Subcutaneous adipose tissue (tissue), 4 donors: ENCODE results near the gene DRG2. TPM values are rescaled to one million over a fixed set of nuclear protein-coding genes. Genes with fewer than 3 reads are reported as not detected.

ENCODE experiments used
- total RNA-seq, 4 donors: library from RNA; depleted of rRNA; stranded (reverse); fragments of >200 nt; gene quantifications; one replicate each; pipeline ENCODE4 v1.1.0, GENCODE V29; 2016
- TF ChIP-seq, protein P1 (sequence below): fragments of 450-650 bp; IDR thresholded peaks from one replicate; pipeline ENCODE4 v1.5.1; 2016; ENCODE audit warnings: low read depth, mild to moderate bottlenecking, control low read depth, antibody characterized with exemption, moderate library complexity

Gene DRG2, protein sequence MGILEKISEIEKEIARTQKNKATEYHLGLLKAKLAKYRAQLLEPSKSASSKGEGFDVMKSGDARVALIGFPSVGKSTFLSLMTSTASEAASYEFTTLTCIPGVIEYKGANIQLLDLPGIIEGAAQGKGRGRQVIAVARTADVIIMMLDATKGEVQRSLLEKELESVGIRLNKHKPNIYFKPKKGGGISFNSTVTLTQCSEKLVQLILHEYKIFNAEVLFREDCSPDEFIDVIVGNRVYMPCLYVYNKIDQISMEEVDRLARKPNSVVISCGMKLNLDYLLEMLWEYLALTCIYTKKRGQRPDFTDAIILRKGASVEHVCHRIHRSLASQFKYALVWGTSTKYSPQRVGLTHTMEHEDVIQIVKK
- total RNA-seq = 10 to 100 TPM; 27.4 to 46.3 (median 35.7) TPM

DNA sequence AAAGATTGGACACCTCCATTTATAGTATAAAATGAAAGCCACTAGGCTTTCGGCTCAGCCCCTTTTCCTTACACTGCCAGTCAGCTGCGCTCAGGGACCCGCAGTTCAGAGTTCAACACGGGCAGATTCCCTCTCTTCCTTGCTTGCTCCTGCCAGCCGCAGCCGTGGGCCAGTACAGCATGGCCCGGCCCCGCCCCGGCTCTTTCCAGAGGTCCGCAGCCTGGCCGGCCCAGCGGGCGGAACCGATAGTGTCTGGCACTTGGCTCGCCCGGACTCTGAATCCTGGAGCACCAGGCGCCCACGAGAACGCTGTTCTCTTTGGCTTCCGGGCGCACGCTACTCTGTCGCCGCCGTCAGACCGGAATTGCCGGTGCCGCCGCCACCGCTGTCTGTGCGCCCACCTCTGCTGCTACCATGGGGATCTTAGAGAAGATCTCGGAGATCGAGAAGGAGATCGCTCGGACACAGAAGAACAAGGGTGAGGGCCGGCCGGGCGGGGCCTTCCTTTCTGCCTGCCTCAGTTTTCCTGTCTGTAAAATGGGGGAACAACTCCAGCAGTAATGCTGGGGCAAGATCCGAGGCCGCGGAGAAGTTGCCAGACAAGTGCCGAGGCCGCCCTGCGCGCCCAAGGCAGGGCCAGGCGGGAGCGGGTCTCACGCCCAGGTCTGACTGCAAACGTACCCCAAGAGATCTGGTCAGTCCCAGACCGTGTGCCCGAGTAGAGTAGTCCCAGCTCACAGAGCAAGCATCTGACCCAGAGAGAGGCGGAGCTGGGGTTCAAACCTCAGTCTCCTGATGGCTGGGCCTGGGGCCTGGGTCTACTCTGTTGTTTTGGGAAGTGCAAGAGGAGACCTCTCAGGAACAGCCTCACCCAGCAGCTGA is at the start of gene DRG2:
Gene DRG2 (plus strand): TSS at position 339 of the 882 bp plus-strand sequence. CDS start 76 bp downstream, at position 415.
- TF ChIP-seq, protein P1, sequence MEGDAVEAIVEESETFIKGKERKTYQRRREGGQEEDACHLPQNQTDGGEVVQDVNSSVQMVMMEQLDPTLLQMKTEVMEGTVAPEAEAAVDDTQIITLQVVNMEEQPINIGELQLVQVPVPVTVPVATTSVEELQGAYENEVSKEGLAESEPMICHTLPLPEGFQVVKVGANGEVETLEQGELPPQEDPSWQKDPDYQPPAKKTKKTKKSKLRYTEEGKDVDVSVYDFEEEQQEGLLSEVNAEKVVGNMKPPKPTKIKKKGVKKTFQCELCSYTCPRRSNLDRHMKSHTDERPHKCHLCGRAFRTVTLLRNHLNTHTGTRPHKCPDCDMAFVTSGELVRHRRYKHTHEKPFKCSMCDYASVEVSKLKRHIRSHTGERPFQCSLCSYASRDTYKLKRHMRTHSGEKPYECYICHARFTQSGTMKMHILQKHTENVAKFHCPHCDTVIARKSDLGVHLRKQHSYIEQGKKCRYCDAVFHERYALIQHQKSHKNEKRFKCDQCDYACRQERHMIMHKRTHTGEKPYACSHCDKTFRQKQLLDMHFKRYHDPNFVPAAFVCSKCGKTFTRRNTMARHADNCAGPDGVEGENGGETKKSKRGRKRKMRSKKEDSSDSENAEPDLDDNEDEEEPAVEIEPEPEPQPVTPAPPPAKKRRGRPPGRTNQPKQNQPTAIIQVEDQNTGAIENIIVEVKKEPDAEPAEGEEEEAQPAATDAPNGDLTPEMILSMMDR = no peak

DNA sequence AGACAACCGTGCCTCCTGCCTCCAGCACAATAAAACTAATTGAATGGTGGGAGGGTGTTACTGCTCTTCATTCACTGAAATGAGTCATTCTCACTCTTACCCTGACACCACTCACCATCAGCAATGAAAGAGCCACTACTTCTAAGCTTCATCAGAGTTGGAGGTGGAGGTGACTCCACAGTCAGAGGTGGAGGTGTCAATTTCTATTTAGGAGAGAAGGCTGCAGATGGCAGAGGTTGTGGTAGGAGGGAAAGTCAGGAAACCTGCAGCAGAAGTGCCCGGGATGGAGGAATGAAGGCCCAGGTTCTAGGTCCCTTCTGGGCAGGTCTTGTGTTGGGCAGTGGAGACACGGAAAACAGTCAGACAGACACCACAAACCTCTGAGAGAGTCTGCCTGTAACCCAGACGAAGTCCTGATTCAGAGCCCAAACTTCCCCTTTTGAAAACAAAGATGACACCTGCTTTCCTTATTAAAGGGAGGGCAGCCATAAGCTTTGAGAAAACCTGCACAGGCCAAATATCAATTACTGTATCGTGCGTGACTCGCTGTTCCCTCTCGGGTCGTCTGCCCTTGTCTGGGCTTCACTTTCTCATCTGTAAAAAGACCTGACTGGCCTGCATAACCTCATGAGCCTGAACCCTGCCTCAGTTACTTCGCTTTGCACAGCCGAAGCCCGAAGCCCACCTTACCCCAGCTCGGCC is 49.4 kb upstream of the DRG2 start:
- TF ChIP-seq, protein P1 = no peak

DNA sequence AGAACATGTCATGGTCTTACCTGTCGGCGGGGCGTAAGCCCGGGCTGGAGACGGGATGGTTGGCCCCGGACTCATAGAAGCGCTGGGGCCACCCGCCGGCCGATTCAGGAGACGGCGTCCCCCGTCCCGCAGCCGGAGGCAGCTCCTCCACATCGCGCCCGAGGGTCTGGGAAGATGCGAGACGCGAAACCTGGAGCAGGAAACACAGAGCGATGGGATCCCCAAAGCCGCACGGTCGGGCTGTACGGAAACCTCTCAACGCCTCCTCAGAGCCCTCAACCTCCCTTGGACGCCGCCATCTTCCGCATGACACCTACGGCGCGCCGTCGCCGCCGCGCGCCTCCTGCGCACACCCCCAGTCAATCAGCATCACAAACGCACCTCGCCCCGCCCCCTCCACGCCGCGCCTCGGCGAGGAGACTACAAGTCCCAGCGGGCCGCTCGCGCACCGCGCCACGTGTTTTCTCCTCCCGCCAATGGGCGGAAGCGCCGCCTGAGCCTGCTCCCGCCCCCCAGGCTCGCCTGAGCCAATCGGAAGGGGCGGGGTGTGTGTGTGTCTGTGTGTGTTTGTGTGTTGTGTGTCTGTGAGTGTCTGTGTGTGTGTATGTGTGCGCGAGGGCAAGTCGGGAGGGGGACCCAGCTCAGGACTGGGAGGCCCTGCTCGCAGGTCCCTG is 48.8 kb upstream of the DRG2 start, which contains the start of the genes ATPAF2 and GID4:
Gene ATPAF2 (minus strand): TSS at position 308 of the 674 bp plus-strand sequence. CDS start 155 bp downstream, at position 153.
Gene GID4 (plus strand): TSS at position 548 of the 674 bp plus-strand sequence. CDS start 57 bp downstream, at position 605.
- TF ChIP-seq, protein P1 = no peak

DNA sequence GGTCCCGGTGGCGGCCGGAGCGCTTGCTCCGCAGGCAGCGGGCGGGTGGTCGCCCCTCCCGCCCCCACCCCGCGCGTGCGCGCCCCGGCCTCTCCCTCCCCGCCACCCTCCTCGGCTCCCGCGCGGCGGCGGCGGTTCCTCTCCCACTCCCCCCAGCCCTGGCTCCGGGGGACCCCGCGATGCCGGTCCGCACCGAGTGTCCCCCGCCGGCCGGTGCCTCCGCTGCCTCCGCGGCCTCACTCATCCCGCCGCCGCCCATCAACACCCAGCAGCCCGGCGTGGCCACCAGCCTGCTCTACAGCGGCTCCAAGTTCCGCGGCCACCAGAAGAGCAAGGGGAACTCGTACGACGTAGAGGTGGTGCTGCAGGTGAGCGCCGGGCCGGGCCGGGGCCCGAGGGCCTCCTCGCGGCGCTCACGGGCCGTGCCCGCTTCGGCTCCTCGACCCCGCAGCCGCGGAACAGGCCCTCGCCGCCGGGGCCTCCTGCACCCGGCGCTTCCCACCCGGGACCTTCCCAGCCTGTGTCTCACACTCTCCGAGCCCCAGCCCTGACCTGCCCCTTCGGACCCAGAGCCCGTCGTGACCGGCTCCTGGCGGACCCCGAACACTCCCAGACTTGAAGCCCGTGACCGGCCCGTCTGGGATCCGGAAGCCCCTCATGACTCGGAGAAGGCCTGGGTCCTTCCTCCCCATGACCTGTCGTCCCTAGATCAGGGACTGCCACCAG is 48.0 kb upstream of the DRG2 start:
- TF ChIP-seq, protein P1 = no peak

DNA sequence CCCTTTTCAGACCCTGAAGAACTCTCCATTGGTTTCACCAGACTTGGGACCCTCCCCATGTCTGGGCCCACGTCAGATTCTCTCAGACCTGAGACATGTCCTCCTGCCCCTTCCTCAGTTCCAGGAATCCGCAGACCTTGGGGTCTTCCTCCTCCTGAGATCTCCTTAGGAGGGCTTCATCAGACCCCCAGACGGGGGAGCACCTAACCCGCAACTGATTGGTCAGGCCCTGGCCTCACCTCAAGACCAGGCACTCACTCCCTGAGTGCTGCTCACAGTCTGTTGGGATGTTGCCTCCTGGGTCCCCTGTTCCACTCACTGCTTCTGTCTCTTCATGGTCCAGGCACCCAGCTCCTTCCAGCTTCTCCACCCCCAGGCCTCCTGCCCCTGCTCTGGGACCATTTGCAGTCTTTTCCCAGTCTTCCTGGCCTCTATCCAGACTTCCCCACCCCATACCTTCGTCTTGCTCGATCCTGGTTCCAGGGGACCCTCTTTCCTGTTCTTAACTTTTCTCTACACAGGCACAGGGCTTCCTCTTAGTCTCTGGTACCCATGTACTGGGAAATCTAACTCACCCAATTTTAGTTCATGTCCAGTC is 47.4 kb upstream of the DRG2 start:
- TF ChIP-seq, protein P1 = no peak

DNA sequence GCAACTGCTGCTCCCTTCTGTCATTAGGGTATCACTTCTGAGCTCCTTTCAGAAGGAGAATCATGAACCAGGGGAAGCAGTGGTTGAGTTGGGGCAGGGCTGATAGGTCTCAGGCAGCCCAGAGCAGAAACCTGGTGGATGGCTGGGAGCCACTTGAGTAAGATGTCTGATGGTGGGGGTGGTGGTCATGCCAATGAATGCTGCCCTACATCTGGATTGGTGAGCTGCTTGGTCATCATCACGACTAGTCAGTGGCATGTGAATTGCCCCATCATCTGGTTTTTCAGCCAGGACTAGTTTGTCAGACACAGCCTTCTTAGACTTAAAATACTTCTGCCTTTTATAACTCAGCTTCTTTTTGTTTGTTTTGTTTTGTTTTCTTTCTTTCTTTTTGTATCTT is 46.0 kb upstream of the DRG2 start:
- TF ChIP-seq, protein P1 = no peak
